A204.1 (cell line): ENCODE results near the gene MAGEB17.
"Not testable (repeated sequence)": the region's sequence is repeated elsewhere in the genome, so short reads cannot be mapped to it uniquely, and the experiment has no call there.

Source experiments
- FAIRE-seq: peaks from 2 replicates; lab custom pipeline; 2012; peaks lifted over from hg19 to GRCh38; lab: Jason Lieb, UNC

Gene MAGEB17, protein sequence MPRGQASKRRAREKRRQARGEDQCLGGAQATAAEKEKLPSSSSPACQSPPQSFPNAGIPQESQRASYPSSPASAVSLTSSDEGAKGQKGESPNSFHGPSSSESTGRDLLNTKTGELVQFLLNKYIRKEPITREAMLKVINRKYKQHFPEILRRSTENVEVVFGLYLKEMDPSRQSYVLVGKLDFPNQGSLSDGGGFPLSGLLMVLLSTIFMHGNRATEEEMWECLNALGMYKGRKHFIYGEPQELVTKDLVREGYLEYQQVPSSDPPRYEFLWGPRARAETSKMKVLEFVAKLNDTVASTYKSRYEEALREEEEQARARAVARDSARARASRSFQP

GRCh38 chrX:16167181-16167580 lies at the start of gene MAGEB17:
Gene MAGEB17 (plus strand): TSS chrX:16167481. CDS start chrX:16170383, 2,902 bp downstream.
- FAIRE-seq = no peak

DNA sequence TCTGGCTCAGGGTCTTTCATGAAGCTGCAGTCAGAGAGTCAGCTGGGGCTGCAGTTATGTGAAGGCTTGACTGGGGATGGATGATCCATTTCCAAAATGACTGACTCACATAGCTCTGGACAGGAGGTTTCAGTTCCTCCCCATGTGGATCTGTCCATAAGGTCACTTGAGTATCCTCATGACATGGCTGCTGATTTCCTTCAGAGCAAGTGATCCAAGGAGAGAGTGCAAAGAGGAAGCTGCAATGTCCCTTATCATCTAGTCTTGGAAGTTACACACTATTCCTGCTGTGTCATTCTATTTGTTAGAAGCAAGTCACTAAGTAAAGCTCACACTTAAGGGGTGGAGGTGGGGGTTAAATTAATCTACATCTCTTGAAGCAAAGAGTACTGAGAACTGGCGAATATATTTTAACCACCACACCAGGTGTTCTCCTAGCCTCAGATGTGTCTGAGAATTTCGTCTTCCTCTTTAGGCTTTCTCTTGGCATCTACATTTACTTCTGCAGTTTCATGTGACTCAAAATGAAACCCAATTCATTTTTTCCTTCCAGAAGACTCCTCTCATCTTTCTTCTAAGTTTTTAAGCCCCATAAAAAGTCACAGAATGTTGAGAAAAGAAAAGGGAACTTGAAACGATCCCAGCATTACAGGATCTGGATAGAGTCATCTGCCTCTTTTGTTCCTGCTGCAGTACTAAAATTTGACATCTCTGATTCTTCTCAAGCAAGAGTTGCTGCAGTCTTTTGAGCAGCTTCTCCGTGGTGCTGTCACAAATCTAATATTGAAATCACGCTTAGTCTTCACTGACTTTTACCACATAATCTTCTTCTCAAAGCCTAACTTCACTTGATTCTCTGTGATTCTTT lies 47.7 kb upstream of the MAGEB17 start:
- no peak for FAIRE-seq

GRCh38 chrX:16120431-16120830 lies 46.9 kb upstream of the MAGEB17 start:
- FAIRE-seq = no peak

GRCh38 chrX:16123222-16123786 lies 44.0 kb upstream of the MAGEB17 start, which contains the start of gene GRPR:
Gene GRPR (plus strand): TSS chrX:16123565. CDS start chrX:16123954, 389 bp downstream.
- FAIRE-seq = no peak

- no peak for FAIRE-seq
Observed at GRCh38 chrX:16124201-16124600, 43.1 kb upstream of the MAGEB17 start.

- FAIRE-seq = no peak
Observed at GRCh38 chrX:16125520-16126149, 41.6 kb upstream of the MAGEB17 start.

- no peak for FAIRE-seq
Observed at GRCh38 chrX:16130707-16131106, 36.6 kb upstream of the MAGEB17 start.

DNA sequence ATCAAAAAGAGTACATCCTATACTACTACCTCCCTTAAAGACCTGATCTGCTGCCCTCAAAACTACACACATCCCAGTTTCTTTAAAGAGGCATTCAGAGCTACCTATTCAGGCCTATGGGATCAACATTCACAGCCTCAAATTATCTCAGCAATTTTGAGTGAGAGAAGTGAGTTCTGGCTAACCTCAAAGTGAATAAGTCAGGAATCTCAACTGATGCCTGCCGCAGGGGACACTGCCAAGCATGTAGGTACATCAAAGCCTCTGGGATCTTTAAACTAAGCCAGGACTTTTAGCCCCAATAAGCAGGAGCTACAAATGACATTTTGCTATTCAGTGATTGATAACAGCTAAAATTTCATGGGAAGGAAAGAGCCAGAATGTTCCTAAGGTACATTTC lies 32.3 kb upstream of the MAGEB17 start:
- FAIRE-seq = no peak

DNA sequence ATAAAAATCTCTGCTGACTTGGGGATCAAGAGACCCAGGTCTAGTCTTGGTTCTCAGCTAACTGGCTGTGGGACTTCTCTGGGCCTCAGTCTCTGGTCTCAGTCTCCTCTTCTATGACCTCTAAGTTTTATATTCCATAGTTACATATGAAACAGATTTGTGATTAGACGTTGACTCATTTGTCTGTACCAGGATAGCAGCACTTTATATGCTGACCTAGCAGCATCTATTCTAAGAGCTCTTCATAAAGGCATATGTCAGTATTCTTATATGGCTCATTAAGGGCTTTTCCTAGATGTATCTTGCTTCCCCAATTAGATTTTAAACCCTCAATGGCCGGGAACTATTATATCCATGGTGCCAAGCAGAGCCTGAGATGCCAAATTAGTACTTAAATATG lies 31.2 kb upstream of the MAGEB17 start:
- no peak for FAIRE-seq

- no peak for FAIRE-seq
Observed at GRCh38 chrX:16137416-16138107, 29.7 kb upstream of the MAGEB17 start.

- no peak for FAIRE-seq
Observed at GRCh38 chrX:16138108-16138427, 29.2 kb upstream of the MAGEB17 start.

DNA sequence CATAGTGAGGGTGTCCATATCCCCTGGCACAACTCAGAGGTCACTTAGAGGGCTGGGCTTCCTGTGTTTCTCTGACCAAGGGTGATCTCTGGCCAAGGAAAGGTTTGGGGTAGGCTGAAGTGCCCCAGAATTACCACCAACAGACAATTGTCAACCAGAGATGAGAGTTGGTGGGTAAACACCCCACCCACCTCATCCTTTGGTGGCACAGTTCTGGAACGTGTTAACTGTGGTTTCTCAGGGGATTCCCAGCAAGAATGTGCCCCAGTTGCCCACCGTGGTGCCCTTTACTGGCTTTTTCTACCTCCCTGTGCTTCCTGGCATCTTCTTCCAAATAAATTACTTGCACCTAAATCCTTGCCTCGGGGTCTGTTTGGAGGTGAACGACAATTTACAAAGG lies 26.8 kb upstream of the MAGEB17 start:
- no peak for FAIRE-seq

GRCh38 chrX:16140983-16141382 lies 26.3 kb upstream of the MAGEB17 start:
- no peak for FAIRE-seq

DNA sequence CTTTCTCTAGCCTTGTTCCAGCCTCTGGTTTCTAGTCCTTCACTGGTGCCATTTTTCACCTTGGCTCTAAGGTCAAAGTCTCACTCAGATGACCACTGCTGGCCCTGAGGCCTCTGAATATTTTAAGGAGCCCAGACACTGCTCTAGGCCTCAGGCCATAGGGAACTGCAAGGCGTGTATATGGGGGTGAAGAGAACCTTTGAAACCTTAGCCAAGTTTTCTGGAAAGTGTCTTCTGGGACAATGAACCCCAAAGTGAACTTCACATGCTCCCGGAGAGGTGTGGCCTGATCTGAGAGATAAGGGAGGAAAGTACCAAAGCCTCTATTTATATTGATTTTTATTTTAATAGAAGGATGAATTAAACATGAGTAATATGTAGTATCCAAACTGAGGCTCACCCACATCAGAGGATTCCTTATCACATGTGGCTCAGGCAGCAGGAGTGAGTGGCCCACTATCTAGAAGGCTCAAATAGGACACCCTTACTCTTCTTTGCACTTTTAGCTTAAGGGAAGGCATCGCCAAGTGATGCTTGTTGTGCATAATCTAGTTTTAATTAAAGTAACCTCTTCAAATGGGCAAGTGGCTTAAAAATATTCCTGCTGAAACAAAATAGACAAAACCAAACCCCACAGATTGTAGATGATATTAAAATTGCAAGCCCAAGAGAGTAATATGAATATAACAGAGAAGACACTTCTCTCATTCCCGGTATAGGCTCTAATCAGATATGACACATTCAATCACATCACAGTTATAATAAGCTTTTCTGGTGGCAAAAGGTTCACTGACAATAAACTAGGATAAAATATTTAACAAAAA lies 25.6 kb upstream of the MAGEB17 start:
- FAIRE-seq = no peak

DNA sequence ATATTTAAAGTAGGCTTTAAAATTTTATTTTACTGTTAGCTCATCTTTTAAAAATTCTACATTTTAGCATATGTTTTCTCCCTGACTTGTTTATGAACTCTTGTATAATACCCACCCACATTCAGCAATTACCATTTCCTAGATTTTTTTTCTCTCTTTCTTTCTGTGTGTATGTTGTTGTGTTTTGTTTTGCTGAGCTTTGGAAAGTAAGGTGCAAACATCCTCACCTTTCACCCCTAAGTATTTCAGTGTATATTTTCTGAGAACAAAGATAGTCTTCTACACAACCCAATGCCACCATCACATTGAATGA lies 25.1 kb upstream of the MAGEB17 start:
- no peak for FAIRE-seq

- no peak for FAIRE-seq
Observed at GRCh38 chrX:16143968-16144367, 23.3 kb upstream of the MAGEB17 start.

- FAIRE-seq = no peak
Observed at GRCh38 chrX:16144420-16144819, 22.9 kb upstream of the MAGEB17 start.

DNA sequence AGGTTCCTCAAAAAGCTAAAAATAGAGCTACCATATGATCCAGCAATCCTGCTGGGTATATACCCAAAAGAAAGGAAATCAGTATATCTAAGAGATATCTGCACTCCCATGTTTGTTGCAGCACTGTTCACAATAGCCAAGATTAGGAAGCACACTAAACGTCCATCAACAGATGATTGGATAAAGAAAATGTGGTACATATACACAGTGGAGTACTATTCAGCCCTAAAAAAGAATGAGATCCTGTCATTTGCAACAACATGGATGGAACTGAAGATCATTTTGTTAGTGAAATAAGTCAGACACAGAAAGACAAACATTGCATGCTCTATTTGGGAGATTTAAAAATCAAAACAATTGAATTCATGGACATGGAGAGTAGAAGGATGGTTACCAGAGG lies 22.2 kb upstream of the MAGEB17 start:
- not testable (repeated sequence) for FAIRE-seq

GRCh38 chrX:16145656-16146055 lies 21.6 kb upstream of the MAGEB17 start:
- no peak for FAIRE-seq

DNA sequence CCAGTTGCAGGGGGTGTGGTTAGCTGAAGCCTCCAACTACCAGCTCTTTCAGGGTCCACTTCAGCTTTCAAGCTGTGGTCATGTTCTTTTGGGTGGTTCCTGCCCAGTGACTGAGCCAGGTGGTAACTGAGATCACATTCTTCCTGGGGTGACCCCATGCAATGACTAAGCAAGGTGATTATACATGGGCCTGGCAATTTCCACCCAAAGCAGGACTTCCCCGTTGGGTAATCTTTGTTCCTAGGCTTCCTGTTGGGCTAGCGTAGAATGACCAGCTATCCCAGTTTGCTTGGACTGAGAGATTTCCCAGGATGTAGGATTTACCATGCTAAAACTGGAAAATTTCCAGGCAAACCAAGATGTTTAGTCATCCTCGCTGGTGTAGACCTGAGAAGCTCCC lies 18.4 kb upstream of the MAGEB17 start:
- FAIRE-seq = no peak

DNA sequence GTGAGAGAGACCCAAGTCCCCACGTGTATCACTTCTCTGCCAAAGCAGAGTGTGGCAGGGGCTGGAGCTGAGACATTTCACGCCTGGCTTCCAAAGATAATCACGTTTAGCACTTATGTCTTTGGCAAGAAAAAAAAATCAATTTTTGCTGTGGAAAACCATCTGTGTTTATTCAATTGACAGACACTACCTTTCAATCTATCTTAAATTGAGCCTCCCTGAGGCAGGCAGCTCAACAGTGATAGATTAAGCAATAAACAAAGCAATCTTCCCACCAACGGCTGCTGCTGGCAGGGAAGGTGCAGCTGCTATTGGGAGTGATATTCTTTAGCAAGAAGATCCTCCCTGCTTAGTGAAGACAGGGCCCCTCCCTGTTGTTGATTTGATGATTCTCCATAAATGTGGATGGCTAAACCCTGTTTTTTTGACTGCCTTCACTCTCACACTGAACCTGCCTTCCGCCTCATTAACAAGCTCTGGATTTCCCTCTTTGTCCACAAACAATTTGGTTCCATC lies 11.6 kb upstream of the MAGEB17 start:
- FAIRE-seq = no peak
